ENCODE results near the gene GSTO2.

Gene GSTO2

DNA sequence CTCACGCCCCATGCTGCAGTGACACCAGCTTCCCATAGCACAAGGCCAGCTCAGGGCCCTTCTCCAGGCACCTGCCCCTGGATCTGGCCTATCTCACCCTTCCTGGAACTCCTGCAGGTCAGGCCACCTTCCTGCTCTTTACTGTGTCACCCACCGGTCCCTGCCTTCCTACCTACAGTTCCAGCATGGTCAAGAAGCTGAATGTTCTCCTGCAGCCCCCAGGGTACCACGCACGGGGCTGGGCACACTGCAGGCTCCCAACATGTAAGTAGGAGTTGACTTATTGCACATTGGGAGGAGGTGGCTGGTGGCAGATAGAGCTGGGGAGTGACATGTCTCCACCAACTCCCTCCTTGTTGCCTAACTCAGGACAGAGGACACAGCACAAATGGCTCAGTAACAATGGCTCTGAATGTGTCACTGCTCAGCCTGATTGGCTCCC lies 54.8 kb downstream of the GSTO2 start:
- FAIRE-seq (no peak), DNase-seq (ENCODE audit: insufficient read length, low spot score) (no peak)

DNA sequence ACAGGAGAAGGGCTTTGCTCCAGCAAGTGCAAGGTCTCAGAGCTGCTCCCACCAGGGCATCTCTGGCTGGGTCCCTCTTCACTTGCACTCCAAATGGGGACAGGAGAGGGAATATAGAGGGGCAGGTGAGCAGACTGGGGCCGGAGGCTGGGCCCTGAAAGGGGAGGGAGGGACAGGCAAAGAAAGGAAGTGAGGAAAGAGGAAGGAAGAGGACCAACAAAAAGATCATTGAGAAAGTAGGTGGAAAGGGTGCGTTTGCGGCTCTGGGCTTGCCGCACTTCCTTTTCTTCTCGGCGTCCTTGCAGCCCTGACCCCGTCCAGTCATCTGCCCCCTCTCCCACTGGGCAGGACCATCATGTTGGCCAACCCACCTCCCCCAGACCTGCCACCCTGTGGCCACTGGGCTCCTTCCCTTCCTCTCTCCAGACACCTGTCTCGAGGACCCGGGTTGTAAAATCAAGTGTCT lies 55.3 kb downstream of the GSTO2 start:
- FAIRE-seq, result no peak
- no peak for DNase-seq (ENCODE audit: insufficient read length, low spot score)

DNA sequence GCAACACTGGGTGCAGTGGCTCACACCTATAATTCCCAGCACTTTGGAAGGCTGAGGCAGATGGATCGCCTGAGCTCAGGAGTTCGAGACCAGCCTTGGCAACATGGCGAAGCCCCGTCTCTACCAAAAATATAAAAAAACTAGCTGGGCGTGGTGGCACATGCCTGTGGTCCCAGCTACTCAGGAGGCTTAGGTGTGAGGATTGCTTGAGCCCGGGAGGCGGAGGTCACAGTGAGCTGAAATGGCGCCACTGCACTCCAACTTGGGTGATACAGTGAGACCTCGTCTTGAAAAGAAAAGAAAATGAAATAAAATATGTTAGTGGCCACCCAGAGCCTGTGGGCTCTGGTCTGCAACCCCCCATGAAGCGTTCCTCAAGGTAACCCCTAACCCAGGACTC lies 55.9 kb downstream of the GSTO2 start:
- FAIRE-seq (no peak), DNase-seq (ENCODE audit: insufficient read length, low spot score) (no peak)

DNA sequence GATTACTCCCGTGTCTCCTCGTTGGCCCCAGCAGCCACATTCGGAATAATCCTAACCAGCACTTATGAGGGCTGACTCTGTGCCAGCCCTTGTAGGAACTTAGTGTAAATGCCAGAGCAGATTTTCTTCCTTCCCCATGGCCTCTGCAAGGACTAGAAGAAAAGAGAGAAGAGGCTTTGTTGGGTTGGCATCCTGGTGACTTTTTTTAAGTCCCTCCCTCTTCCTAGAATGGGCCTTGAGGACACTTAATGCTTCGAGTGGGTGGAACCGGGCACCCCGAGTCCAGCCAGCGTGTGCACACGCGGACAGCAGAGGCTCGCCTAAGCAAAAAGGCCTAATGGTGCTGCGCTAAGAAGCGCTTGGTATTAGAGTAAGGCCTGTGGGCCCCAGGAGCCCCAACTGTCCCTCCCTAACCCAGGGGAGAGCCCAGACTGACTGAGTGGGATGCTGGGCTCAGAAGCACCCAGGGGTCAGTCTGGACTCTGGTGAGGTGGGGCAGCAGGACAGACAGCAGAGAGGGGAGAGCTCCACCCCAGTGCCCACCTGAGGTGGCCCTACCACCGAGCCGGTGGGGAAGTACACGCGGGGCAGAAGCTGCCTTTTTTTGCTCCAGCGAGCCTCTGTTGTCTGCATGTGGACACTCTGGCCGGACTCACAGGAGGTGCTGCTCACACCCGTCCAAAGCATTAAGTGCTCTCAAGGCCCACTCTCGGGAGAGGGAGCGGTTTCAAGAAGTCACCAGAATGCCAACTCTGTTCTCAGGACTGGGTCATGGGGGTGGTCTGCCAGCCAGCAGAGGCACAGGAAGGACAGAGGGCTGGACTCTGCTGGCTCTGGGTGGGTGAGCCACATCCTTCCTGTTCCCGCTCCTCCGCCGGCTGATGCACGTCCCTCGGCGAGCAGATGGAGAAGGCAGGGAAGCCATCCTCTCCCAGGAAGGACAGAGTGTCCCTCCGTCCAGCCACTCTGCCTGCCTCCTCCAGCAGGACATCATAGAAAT lies 56.8 kb downstream of the GSTO2 start:
- no peak for FAIRE-seq
- DNase-seq (ENCODE audit: insufficient read length, low spot score), result no peak

DNA sequence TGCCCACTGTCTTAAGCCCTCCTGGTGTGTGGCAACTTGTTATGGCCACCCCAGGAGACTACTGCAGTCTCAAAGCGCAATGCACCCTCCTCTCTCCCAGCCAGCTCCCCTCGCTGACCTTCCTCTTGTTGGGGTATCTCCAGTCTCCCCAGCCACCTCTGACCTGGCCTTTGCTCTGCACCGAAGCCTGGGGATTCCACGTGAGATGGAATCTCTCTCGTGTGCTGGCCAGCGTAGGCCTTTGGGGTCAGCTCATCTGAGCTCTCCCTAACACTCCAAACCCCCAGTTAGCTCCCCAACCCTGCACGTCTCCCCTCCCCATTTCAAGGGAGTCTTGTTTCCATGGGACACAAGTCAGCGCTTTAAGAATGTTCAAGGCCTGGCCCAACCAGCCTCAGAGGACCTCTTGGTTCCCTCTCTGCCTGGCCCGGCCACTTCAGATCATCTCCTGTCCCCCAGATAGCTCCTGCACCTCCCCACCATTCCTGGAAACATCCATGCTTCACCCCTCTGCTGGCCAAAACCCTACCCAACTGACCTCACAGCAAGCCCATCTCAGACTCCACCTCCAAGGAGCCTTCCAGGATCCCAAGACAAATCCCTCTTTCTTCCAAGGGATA lies 58.1 kb downstream of the GSTO2 start:
- FAIRE-seq (no peak), DNase-seq (ENCODE audit: insufficient read length, low spot score) (no peak)

DNA sequence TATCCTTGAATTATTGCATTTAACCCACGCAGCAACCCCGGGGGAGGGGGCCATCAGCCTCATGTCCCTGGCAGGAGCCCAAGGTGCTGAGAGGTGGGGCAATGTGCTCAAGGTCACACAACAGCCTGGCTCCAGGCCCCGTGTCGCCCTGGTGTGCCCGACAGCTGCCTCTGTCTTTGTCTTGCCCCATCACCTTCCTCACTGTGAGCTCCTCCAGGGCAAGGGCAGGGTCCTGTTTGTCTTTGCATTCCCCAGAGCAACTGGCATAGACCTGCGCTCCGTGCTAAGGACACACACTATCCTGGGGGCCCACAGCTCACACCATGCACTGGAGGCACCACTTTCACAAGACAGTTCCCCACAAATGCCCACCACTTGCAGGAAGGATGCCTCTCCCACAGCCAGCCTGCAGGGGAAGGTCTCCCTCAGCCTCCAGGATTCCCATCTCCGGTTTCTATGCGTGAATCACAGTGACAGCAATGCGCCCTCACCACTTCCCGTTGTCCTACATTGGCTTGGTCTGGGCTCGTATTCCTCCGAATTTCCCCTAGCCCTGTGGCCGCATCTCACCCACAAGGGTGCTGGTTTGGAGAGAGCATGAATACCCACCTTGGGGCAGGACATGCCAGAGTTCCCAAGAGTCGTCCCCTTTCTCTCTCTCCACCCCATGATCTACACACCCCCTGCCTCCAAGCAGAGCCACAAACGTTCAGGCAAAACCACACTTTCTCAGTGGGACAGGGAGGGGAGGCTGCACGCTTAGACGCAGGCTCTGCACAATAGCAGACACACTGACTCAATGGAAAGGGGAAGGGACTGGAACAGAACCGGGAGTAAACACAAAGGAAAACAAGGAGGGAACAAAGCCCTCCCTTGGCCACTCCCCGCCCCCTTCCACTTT lies 59.0 kb downstream of the GSTO2 start:
- DNase-seq (ENCODE audit: insufficient read length, low spot score) (peak; percentile 74), FAIRE-seq (peak; percentile 67)

DNA sequence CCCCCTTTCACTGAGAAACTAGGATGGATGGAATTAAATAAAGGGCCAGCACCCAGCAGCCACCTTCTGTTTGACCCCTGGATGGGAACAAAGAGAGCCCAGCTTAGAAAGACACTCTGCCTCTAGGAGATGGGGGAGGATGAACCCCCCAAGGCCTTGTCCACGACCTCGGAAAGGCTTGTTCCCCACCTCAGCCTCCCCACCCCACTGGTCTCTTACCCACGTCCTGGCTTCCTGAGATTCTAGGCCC lies 59.6 kb downstream of the GSTO2 start:
- FAIRE-seq (no peak), DNase-seq (ENCODE audit: insufficient read length, low spot score) (no peak)

DNA sequence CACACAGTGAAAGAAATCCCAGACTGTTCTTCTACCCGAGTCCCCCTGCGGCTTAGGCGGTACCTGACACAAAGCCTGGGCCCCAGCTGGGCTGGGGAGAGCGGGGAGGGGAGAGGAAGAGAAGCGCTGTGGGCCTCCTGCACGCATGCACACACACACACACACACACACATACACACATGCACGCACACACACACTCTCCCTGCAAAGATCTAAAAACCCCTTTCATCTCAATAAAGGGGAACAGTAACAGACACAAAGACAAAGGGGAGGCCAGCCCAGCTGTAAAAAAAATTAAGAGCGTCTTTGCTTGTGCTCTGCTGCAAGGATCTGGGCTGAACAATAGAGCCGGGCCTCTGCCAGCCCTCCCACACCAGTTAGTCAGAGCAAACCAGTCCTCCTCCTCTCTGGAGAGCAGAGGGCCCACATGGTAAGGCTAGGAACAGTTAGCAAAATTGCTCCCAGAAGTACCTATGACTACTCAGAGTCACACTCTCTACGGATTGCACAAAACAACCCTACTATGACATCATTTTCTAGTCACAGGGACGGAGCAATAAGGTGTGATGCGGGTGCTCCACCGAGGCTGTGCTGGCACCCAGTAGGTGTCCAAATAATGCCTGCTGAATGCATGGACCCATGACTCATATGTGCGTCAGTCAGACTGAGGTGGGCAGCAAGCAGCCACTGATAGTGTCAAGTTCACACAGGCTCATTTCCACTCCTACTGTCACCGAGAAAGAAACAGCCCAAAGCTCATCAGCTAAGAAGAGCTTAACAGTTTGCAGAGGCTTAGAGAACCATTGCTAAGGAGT lies 60.1 kb downstream of the GSTO2 start:
- DNase-seq (ENCODE audit: insufficient read length, low spot score), result peak; percentile 47
- FAIRE-seq, result no peak

DNA sequence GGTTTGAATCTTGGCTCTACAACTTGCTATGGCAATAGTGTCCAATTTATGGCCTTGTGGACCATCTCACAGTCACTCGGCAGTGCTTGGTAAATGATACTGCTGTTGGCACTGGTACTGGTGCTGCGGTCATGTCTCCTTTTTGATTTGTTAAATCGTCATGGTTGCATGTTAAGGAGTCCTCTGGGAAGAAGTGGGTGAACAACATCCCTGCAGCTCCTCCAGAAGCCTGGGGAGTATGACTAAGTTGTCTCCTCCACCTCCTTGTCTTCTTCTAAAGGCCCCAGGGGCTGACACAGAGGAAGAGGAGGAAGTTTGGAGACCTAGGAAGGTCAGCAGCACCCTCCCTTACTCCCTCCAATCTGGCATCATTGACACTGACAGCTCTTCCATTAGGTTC lies 60.8 kb downstream of the GSTO2 start:
- no peak for FAIRE-seq
- no peak for DNase-seq (ENCODE audit: insufficient read length, low spot score)

DNA sequence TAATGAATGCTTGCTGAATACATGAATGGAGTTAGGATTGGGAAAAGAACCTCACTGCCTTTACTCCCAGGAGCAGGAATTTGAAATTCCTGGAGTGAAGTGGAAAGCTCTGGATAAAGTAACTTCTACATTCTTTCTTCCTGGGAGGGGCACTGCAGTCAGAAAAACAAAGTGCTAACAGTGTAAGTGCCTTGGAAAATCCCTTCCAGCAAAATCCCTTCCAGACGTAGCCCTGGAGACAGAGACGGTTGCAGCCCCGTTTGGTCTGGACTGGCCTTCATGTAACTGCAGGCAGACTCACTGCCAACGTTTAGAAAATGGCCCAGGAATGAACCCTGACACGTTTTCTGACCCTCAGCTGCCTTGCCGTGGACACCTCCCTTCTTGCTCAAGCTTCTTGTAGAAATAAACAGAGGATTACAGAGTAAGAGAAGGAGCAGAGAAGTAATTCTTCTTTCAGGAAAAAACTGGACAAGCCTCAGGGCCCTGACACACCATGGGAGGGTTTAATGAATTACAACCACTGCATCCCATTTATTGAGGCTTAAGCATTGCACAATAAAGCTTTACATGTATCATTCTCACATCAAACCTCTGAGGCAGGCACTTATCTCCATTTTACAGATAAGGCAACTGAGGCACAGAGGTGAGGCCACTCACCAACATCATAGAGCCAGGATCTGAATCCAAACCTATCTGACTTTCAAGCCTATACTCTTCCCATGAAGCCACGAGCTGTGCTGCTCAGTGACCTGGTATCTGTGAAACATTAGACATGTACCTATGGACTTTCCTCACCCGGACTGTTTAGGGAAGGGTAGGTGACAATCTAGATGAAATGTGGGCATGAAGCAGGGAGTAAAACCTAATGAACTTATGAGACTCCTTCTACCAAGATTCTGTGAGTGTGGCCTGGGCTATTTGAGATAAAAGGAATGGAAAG lies 61.5 kb downstream of the GSTO2 start:
- DNase-seq (ENCODE audit: insufficient read length, low spot score), result no peak
- no peak for FAIRE-seq

DNA sequence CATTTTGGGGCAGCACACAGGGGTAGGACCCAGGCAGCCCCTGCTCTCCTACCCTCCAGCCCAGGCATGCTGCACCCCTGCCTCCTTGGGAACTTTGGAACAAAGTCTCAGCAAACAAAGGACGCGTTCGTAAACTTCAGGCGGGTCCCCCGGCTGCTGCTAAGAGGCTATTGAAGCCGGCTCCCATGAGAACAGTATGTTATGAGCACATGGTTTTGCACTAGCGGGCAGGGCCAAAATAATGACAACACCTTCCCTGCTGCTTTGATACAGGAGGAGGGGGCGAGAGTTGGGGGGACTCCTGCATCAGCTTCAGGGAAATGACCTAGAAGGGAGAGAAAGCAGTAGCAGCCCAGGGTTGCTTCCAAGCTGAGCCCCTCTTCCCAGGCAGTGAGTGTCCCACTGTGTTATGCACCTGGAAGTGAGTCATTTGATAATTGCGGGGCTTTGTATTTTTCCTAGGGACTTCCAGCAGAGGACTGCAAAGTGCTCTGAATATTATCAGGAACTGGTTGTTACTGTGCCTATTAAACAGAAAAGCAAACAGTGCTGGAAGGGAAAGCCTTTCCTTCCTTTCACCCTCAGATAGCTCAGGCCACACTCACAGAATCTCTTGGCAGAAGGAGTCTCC lies 62.3 kb downstream of the GSTO2 start:
- no peak for DNase-seq (ENCODE audit: insufficient read length, low spot score)
- FAIRE-seq, result no peak

DNA sequence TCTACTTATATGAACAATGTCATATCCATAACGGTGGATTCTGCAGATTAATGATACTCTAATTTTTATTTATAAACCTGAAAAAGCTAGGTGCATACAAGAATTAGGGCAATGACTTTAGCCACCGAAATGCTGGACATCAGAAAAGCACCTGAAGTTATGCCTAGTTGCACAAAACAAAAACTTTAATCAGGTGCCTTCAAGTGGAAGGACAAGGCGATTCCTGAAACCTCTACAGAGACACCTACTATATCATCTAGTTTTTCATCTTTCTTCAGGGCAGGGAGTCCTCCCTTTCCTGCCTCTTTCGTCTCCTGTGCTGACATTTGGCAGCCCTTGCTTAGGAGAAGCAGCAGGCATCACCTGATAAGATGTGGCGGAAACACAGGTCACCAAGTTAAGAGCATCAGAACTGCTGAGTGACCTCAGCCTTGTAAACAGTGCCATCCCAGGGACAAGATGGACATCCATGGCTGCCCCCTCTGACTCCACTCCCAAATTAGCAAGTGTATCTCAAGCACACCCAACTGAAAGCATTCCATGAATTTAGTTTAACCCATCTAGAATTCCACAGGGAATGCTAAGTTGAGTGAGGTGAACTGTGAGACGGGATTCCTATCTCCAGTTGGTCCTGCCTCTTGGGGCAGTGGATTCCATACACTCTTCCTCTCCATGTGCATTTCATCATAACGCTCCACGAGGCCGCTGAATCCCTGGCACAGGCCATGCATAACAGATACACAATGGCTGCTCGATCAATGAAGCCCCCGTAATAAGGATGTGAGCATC lies 63.5 kb downstream of the GSTO2 start:
- DNase-seq (ENCODE audit: insufficient read length, low spot score) (no peak), FAIRE-seq (no peak)

DNA sequence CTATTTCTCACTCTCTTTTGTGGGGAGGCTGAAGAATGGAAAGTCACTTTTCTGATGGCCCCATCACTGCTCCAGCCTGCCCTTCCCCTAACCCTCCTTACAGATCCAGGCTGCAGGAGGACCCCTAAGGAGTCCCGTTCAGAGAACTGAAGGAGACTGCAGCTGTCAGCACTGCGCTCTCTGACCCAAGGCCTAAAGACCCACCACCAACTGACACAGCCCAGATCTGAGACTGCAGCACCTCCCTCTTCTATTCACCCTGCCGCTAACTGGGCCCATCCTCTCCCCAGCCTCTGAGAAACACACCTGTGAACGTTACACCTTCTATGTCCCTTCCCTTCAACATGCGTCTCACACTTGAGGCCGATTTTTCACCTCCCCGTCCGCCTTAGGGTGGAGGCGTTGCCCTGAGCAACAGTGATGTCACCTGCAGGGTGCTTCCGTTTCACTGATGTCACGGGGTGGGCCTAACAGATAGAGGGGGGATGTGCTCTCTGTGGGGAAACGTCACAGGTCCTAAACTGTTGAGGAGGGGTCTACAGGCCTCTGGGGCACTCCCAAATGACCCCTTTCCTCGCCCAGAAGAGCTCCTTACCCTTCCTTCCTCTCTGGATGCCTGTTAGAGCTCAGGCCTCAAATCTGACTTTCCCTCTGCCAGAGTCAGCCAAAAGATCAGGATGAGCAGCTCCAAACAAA lies 64.2 kb downstream of the GSTO2 start:
- DNase-seq (ENCODE audit: insufficient read length, low spot score) (no peak), FAIRE-seq (no peak)

DNA sequence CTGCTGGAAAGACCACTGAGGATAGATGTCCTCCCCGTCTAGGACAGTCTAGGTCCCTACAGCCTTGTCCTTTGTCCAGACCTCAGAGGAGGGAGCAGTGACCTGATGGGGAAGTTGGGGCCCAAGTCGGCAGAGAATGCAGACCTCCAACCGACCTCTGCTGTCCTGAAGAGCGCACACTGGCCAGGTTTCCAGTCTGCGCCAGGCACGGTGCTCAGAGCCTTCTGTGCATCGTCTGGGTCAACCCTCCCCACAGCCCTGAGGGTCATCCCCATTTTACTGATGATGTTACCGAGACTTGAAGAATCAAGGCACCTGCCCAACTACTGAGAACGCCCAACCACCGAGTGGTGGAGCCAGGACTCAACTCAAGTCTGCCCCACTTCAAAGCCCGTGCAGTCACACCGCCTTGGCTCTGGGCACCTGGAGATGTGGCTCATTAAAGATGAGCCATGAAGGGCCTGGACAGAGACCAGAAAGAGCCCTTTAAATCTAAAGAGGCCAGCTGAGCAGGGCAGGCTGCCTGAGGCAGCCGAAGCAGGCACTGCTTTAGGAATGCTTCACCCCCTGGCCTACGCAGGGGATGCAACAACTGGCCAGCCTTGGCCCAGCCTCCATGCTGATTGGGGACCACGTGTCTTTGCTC lies 64.9 kb downstream of the GSTO2 start:
- no peak for DNase-seq (ENCODE audit: insufficient read length, low spot score)

DNA sequence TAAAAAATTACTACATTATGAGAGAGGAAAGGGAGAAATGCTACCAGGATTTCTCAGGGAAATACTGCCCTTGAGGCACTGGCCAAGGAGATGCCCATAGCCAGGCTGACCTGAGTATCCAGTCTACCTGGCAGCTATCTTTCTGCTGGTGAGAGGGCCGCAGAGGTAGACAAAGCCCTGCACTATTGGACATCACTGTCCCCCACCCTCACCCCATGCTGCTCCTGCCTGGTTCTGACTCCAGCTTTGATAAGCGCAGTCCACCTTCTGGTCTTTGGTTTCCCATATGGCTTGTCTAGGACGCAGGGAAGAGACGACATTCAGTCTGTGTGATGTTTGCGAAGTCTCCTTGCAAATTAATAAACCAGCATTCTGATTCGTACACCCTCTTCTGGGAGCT lies 65.6 kb downstream of the GSTO2 start:
- no peak for FAIRE-seq
- DNase-seq (ENCODE audit: insufficient read length, low spot score), result no peak

More for the DNA sequence above, 64.9 kb downstream of the GSTO2 start:
- no peak for FAIRE-seq

DNA sequence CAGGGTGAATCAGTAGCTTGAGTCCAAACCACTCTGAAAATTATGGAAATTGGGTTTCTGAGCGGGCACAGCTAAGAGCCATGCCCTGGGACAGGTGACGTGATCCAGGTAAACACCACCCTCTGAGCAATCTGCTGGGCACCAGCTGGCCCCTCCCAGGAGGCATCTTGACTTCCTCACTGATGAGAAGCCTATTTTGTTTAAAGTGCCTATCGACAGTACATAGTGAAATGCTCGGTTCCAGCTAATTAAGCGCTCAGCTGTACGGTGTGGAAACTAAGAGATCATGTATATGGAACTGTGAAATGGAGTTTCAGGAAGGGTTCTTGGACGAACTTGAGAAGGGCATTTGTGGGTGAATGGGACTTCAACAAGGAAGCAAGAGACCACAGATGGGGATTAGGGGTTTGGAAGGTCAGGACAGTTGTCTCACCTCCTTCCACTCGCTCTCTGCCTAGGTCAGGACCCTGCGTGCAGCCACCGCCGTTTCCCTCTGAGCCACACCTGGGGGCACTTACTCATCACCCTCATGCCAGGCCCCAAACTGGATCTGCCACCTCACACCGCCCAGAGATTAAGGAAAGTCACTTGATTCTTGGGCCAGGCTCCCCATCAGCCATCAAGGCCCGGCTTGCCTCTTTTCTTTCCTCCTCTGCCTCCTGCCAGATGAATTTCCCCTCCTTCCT lies 66.1 kb downstream of the GSTO2 start:
- no peak for FAIRE-seq
- no peak for DNase-seq (ENCODE audit: insufficient read length, low spot score)
